Kasumi-1 (cell line): ENCODE results near the gene ZCCHC2.

ENCODE experiments used
- DNase-seq, 2 experiments: peaks; one replicate each; lab custom pipeline; 2025; lab: John Stamatoyannopoulos, UW

ZCCHC2 gene

GRCh38 chr18:62609764-62610163 is 86.9 kb downstream of the ZCCHC2 start:
- no peak for DNase-seq

- DNase-seq = no peak
Measured at GRCh38 chr18:62610351-62610700, 87.5 kb downstream of the ZCCHC2 start.

GRCh38 chr18:62610701-62611411 is 88.0 kb downstream of the ZCCHC2 start:
- no peak for DNase-seq

- no peak for DNase-seq
Measured at GRCh38 chr18:62611453-62612288, 88.8 kb downstream of the ZCCHC2 start.

- no peak for DNase-seq
Measured at GRCh38 chr18:62612289-62612645, 89.4 kb downstream of the ZCCHC2 start.

GRCh38 chr18:62612776-62613175 is 90.0 kb downstream of the ZCCHC2 start:
- no peak for DNase-seq

GRCh38 chr18:62614494-62614893 is 91.7 kb downstream of the ZCCHC2 start:
- no peak for DNase-seq

GRCh38 chr18:62616331-62616805 is 93.5 kb downstream of the ZCCHC2 start:
- DNase-seq = no peak

GRCh38 chr18:62617793-62618591 is 95.2 kb downstream of the ZCCHC2 start:
- DNase-seq = no peak

- DNase-seq = no peak
Measured at GRCh38 chr18:62618735-62619134, 95.9 kb downstream of the ZCCHC2 start.

GRCh38 chr18:62621546-62621945 is 98.7 kb downstream of the ZCCHC2 start:
- no peak for DNase-seq

- DNase-seq = no peak
Measured at GRCh38 chr18:62625019-62625418, 102.2 kb downstream of the ZCCHC2 start.
